Osteocyte (in vitro differentiated cells): ENCODE measurements around the gene KCNAB2. TPM values are rescaled to one million over a fixed set of nuclear protein-coding genes. Genes with fewer than 3 reads are reported as not detected.

Experiments
- DNase-seq: peaks from one replicate; pipeline ENCODE4 v3.0.0; 2021; ENCODE audit warnings: mixed read lengths; ENCODE audit not compliant: unreplicated experiment; ENCODE audit errors: extremely low spot score
- H3K27ac Mint-ChIP-seq: one replicate; pipeline ENCODE4 v1.8.0; 2021; ENCODE audit warnings: mild to moderate bottlenecking, mixed read lengths; ENCODE audit not compliant: unreplicated experiment
- H3K27me3 Mint-ChIP-seq: one replicate; pipeline ENCODE4 v1.8.0; 2021; ENCODE audit warnings: mixed read lengths; ENCODE audit not compliant: unreplicated experiment
- H3K36me3 Mint-ChIP-seq: one replicate; pipeline ENCODE4 v1.8.0; 2021; ENCODE audit warnings: mixed read lengths; ENCODE audit not compliant: unreplicated experiment
- H3K4me1 Mint-ChIP-seq: one replicate; pipeline ENCODE4 v1.8.0; 2021; ENCODE audit warnings: mixed read lengths; ENCODE audit not compliant: unreplicated experiment
- H3K4me3 Mint-ChIP-seq: one replicate; pipeline ENCODE4 v1.8.0; 2021; ENCODE audit warnings: mild to moderate bottlenecking, moderate library complexity, mixed read lengths; ENCODE audit not compliant: unreplicated experiment
- H3K9me3 Mint-ChIP-seq: one replicate; pipeline ENCODE4 v1.8.0; 2021; ENCODE audit warnings: mixed read lengths; ENCODE audit not compliant: unreplicated experiment
- CTCF ChIP-seq: fragments of 200-600 bp; sonication (generic); IDR thresholded peaks from 2 replicates; pipeline ENCODE4 v1.5.0; 2021; ENCODE audit warnings: antibody characterized with exemption, mild to moderate bottlenecking, moderate library complexity
- total RNA-seq: library from RNA; stranded (reverse); gene quantifications from 2 replicates; pipeline ENCODE4 v1.2.1, GENCODE V29; 2021

KCNAB2 gene
- total RNA-seq, 1 donor from 2014 or later, result 9.3 TPM

- no peak for TF ChIP-seq CTCF
- Mint-ChIP-seq H3K4me3 (no peak overlapping the region), H3K4me1 (no peaks in the 10 kb centered on the region), H3K27ac (no peak overlapping the region), H3K36me3 (no peaks in the 10 kb centered on the region), H3K9me3 (no peaks in the 10 kb centered on the region), H3K27me3 (no peaks in the 10 kb centered on the region)
- DNase-seq, result no peak
These were observed 56.8 kb downstream of the KCNAB2 start for GRCh38 chr1:6102532-6102845.

- Mint-ChIP-seq H3K4me1 (no peaks in the 10 kb centered on the region), H3K27ac (no peak overlapping the region), H3K4me3 (no peak overlapping the region), H3K27me3 (no peaks in the 10 kb centered on the region), H3K9me3 (no peaks in the 10 kb centered on the region), H3K36me3 (no peaks in the 10 kb centered on the region)
- no peak for TF ChIP-seq CTCF
- no peak for DNase-seq
These were observed 57.6 kb downstream of the KCNAB2 start for GRCh38 chr1:6103111-6103853.

GRCh38 chr1:6103854-6104530, 58.3 kb downstream of the KCNAB2 start:
- no peaks in the 10 kb centered on the region for H3K4me1 Mint-ChIP-seq
- DNase-seq, result no peak
- H3K4me3 Mint-ChIP-seq, result no peak overlapping the region
- no peaks in the 10 kb centered on the region for H3K9me3 Mint-ChIP-seq
- TF ChIP-seq CTCF, result no peak
- H3K27ac Mint-ChIP-seq, result no peak overlapping the region
- no peaks in the 10 kb centered on the region for H3K27me3 Mint-ChIP-seq
- H3K36me3 Mint-ChIP-seq, result no peaks in the 10 kb centered on the region

GRCh38 chr1:6104631-6105030, 58.9 kb downstream of the KCNAB2 start:
- Mint-ChIP-seq H3K4me3 (no peak overlapping the region), H3K9me3 (no peaks in the 10 kb centered on the region), H3K36me3 (no peaks in the 10 kb centered on the region), H3K27ac (no peak overlapping the region), H3K4me1 (no peaks in the 10 kb centered on the region), H3K27me3 (no peaks in the 10 kb centered on the region)
- no peak for TF ChIP-seq CTCF
- no peak for DNase-seq

GRCh38 chr1:6105218-6105679, 59.6 kb downstream of the KCNAB2 start:
- H3K27ac Mint-ChIP-seq, result no peak overlapping the region
- no peaks in the 10 kb centered on the region for H3K9me3 Mint-ChIP-seq
- no peaks in the 10 kb centered on the region for H3K27me3 Mint-ChIP-seq
- no peak for DNase-seq
- no peaks in the 10 kb centered on the region for H3K4me1 Mint-ChIP-seq
- no peak for TF ChIP-seq CTCF
- no peaks in the 10 kb centered on the region for H3K36me3 Mint-ChIP-seq
- H3K4me3 Mint-ChIP-seq, result no peak overlapping the region
